ENCODE measurements around the gene ARL15. TPM values are rescaled to one million over a fixed set of nuclear protein-coding genes. Genes with fewer than 3 reads are reported as not detected.
A peak's percentile ranks its signal among the peaks of the same experiment; 100 is the strongest.

ARL15 gene
- total and polyA plus RNA-seq, 9 of the 15 experiments (the other 6 are each of a cell fraction or from before 2014, with no cell fraction given): 18.5 to 80.4 (median 57.0) TPM

DNA sequence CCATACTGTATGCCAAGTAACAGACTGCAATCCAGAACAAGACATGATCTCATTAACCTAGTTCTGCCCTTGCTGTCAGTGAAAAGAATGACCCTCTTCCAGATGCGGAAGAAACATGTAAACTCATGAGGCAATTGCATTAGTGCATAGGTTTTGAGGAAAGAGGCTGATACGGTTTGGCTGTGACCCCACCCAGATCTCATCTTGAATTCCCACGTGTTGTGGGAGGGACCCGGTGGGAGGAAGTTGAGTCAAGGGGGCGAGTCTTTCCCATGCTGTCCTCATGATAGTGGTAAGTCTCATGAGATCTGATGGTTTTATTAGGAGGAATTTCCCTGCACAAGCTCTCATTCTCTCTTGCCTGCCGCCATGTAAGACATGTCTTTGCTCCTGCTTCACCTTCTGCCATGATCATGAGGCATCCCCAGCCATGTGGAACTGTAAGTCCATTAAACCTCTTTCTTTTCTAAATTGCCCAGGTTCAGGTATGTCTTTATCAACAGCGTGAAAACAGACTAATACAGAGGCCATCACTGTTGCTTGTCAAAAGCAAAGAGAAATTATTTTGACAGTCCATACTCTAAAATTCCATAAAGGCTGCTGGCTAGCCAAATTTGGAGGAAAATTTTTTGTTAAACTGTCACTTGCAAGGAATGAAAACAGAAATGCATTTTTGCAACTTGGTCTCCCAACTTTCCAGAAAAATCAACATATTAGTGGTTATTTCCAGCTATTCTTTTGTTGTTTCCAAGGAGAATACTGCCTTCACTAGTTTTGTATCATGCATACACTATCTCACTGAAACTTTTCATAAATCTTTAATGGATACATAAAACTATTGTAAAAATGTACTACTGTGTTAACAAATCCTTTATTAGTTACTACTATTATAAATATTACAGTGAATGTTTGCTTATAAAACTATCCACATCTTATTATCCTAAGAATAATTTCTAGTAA is 3.2 kb upstream of the ARL15 start (continued):
- TF ChIP-seq ZBTB5 (IDR thresholded peaks at IDR 0.05) (no peak), KDM5B (IDR thresholded peaks at IDR 0.05; ENCODE audit: insufficient replicate concordance, low read depth, low read length) (peak; percentile 72), SIN3B (IDR thresholded peaks at IDR 0.05; ENCODE audit: low read depth) (no peak), E2F3 (CRISPR knock-in tag; IDR thresholded peaks at IDR 0.05) (no peak), CBFB (CRISPR knock-in tag; IDR thresholded peaks at IDR 0.05) (no peak), TBL1XR1 (IDR thresholded peaks at IDR 0.05; ENCODE audit: low read length in 2 of 2) (peak; percentile 52 to 57; a peak in 3 of 4 replicates), CBFA2T2 (conservative IDR thresholded peaks at IDR 0.05) (peak; percentile 21; the same call in 1 of the 2 replicates), SRSF3 (IDR thresholded peaks at IDR 0.05; ENCODE audit: insufficient read depth, low read length) (no peak), ZNF695 (CRISPR knock-in tag; IDR thresholded peaks at IDR 0.05) (no peak), ZNF12 (CRISPR knock-in tag; IDR thresholded peaks at IDR 0.05) (no peak), UBTF (IDR thresholded peaks at IDR 0.05; ENCODE audit: borderline replicate concordance in 1 of 2, low read depth in 2 of 2, low read length in 2 of 2) (no peak), TGIF2 (CRISPR knock-in tag; IDR thresholded peaks at IDR 0.05) (no peak)
- TF ChIP-seq, protein P1, sequence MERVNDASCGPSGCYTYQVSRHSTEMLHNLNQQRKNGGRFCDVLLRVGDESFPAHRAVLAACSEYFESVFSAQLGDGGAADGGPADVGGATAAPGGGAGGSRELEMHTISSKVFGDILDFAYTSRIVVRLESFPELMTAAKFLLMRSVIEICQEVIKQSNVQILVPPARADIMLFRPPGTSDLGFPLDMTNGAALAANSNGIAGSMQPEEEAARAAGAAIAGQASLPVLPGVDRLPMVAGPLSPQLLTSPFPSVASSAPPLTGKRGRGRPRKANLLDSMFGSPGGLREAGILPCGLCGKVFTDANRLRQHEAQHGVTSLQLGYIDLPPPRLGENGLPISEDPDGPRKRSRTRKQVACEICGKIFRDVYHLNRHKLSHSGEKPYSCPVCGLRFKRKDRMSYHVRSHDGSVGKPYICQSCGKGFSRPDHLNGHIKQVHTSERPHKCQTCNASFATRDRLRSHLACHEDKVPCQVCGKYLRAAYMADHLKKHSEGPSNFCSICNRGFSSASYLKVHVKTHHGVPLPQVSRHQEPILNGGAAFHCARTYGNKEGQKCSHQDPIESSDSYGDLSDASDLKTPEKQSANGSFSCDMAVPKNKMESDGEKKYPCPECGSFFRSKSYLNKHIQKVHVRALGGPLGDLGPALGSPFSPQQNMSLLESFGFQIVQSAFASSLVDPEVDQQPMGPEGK (CRISPR knock-in tag; IDR thresholded peaks at IDR 0.05; ENCODE audit: borderline replicate concordance): no peak
- TF ChIP-seq, protein P2, sequence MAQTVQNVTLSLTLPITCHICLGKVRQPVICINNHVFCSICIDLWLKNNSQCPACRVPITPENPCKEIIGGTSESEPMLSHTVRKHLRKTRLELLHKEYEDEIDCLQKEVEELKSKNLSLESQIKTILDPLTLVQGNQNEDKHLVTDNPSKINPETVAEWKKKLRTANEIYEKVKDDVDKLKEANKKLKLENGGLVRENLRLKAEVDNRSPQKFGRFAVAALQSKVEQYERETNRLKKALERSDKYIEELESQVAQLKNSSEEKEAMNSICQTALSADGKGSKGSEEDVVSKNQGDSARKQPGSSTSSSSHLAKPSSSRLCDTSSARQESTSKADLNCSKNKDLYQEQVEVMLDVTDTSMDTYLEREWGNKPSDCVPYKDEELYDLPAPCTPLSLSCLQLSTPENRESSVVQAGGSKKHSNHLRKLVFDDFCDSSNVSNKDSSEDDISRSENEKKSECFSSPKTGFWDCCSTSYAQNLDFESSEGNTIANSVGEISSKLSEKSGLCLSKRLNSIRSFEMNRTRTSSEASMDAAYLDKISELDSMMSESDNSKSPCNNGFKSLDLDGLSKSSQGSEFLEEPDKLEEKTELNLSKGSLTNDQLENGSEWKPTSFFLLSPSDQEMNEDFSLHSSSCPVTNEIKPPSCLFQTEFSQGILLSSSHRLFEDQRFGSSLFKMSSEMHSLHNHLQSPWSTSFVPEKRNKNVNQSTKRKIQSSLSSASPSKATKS (CRISPR knock-in tag; IDR thresholded peaks at IDR 0.05): no peak

Data from K562 (cell line).